Measurements from ENCODE around the gene COL27A1.

The COL27A1 gene

GRCh38 chr9:114240216-114240615 lies 84.9 kb downstream of the COL27A1 start:
- DNase-seq: no peak

- peak in 8 of 56 donors; percentile 4 to 42 (median 13) for DNase-seq
These were observed 85.6 kb downstream of the COL27A1 start for GRCh38 chr9:114240647-114241558.

- no peak for DNase-seq
These were observed 87.5 kb downstream of the COL27A1 start for GRCh38 chr9:114242837-114243236.

GRCh38 chr9:114243240-114243639 lies 87.9 kb downstream of the COL27A1 start:
- DNase-seq: no peak

- DNase-seq: no peak
These were observed 89.2 kb downstream of the COL27A1 start for GRCh38 chr9:114244570-114244969.

GRCh38 chr9:114246558-114246957 lies 91.2 kb downstream of the COL27A1 start:
- no peak for DNase-seq

GRCh38 chr9:114247077-114247476 lies 91.7 kb downstream of the COL27A1 start:
- no peak for DNase-seq

GRCh38 chr9:114247491-114247890 lies 92.2 kb downstream of the COL27A1 start:
- peak in 4 of 56 donors; percentile 9 to 27 (median 23) for DNase-seq

- peak in 12 of 56 donors; percentile 8 to 70 (median 20) for DNase-seq
These were observed 93.0 kb downstream of the COL27A1 start for GRCh38 chr9:114248299-114248707.

GRCh38 chr9:114249424-114250234 lies 94.3 kb downstream of the COL27A1 start:
- peak in 1 of 56 donors; percentile 30 for DNase-seq

- peak in 55 of 56 donors; percentile 22 to 87 (median 75) for DNase-seq
These were observed 94.9 kb downstream of the COL27A1 start for GRCh38 chr9:114250235-114250568.

- peak in 2 of 56 donors; percentile 5 to 9 for DNase-seq
These were observed 95.3 kb downstream of the COL27A1 start for GRCh38 chr9:114250648-114251047.

GRCh38 chr9:114252394-114252793 lies 97.1 kb downstream of the COL27A1 start:
- DNase-seq: no peak

GRCh38 chr9:114256827-114257328 lies 101.5 kb downstream of the COL27A1 start:
- DNase-seq: no peak

GRCh38 chr9:114258218-114258617 lies 102.9 kb downstream of the COL27A1 start:
- no peak for DNase-seq

- no peak for DNase-seq
These were observed 103.8 kb downstream of the COL27A1 start for GRCh38 chr9:114258866-114259797.

GRCh38 chr9:114259798-114260523 lies 104.6 kb downstream of the COL27A1 start:
- DNase-seq: no peak

GRCh38 chr9:114261026-114261425 lies 105.7 kb downstream of the COL27A1 start:
- no peak for DNase-seq

- no peak for DNase-seq
These were observed 106.7 kb downstream of the COL27A1 start for GRCh38 chr9:114261987-114262386.

- DNase-seq: peak in 1 of 56 donors; percentile 23
These were observed 108.6 kb downstream of the COL27A1 start for GRCh38 chr9:114263853-114264510.

Measured in amygdala (tissue), 56 donors.